Activated CD4-positive, alpha-beta T cell treated with anti-CD3 and anti-CD28 coated beads, Interleukin-2, amount 50 U/mL, for 24 hours (primary cell): ENCODE measurements around the gene SHQ1.
"Not testable (repeated sequence)": the region's sequence is repeated elsewhere in the genome, so short reads cannot be mapped to it uniquely, and the experiment has no call there.

ENCODE experiments used
- DNase-seq, 2 donors: peaks; one replicate each; pipeline ENCODE4 v3.0.0-alpha.2; 2020; ENCODE audit warnings: low read depth in 1 of 2, low spot score in 1 of 2

SHQ1 gene

DNA sequence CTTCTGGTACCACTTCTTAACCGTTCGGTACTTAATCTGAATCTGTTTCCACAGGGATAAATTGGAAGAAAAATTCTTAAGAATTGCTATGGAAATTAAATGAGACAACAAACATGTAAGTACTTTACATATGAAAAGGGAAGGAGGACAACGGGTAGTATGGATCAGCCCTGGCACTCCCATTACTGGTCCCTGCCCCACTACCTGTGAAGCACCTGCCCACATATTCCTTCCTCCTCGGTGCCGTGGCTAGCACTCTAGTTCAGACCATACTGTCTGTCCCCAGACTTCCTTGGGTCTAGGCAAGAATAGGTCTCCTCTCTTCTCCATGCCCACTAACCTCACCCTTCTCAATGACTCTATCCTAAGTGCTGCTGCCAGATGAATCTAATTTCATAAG, 46.2 kb downstream of the SHQ1 start:
- no peak for DNase-seq

- no peak for DNase-seq
Observed at GRCh38 chr3:72800869-72801268, 47.4 kb downstream of the SHQ1 start.

DNA sequence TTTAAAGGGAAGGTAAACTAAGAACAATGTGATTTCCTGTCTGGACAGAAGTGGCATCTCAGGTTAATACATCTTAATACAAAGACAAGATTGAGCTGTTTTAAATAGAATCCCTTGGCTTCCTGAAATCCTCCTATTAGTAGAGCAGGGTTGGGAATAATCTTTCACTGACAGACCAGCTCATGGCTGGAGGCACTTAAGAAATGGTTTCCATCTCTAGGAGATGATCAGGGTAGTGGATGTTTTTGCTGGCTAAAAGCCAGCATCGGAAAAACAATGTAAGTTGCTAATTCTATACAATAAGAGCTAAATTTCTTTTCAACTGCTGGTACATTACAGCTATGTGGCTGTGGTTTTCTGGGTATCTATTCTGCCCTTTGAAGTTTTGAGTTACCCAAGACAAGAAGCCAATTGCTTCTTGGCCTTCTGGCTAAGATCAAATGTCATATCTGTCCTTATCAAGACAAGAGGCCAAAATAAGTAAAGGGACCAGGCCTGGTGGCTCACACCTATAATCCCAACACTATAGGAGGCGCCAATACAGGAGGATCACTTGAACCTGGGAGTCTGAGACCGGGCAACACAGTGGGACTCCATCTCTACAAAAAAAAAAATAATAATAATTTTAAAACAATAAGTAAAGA, 49.6 kb downstream of the SHQ1 start:
- no peak for DNase-seq

GRCh38 chr3:72797773-72798543, 50.3 kb downstream of the SHQ1 start:
- no peak for DNase-seq

DNA sequence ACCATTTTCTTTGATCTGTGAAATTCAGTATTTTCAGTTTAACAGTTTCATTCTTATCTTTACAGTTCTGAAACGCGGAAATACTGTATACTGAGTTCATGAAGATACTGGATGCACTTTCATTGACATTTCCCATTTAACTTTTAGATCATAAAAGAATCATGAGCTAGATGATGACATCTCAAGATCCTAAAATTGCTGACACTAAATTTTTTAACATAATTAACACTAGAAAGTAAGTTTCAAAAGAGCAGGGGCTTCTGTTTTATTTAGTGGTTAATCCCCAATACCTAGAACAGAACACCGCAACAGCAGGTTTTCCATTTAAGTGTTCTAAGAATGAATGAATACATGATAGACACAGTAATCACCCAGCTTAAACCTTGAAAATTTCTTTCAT, 54.2 kb downstream of the SHQ1 start:
- no peak for DNase-seq

DNA sequence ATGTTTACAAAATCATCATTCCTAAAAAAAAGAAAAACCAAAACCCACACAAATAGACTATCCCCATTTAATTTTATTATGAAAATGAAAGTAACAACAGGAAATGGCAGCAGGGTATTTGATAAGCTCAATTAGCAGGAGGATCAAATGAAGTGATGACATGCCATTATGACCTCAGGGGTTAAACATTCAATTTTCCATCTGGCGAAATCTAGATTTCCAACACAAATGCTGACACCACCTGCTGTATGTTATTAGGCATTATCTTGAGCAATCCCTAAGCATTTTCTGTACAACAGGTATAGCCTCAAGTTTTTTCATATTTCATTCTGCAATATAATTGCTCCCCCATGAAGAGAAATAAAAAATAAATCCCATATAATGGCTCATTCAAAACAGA, 57.1 kb downstream of the SHQ1 start:
- no peak for DNase-seq

GRCh38 chr3:72789786-72790185, 58.5 kb downstream of the SHQ1 start:
- no peak for DNase-seq

DNA sequence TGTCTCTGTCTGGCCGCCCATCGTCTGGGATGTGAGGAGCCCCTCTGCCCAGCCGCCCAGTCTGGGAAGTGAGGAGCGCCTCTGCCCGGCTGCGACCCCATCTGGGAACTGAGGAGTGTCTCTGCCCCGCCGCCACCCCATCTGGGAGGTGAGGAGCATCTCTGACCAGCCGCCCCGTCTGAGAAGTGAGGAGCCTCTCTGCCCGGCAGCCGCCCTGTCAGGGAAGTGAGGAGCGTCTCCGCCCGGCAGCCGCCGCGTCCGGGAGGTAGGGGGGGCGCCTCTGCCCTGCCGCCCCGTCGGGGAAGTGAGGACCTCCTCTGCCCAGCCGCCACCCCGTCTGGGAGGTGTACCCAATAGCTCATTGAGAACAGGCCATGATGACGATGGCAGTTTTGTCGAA, 60.0 kb downstream of the SHQ1 start:
- not testable (repeated sequence) for DNase-seq

- no peak for DNase-seq
Observed at GRCh38 chr3:72786668-72787067, 61.6 kb downstream of the SHQ1 start.

DNA sequence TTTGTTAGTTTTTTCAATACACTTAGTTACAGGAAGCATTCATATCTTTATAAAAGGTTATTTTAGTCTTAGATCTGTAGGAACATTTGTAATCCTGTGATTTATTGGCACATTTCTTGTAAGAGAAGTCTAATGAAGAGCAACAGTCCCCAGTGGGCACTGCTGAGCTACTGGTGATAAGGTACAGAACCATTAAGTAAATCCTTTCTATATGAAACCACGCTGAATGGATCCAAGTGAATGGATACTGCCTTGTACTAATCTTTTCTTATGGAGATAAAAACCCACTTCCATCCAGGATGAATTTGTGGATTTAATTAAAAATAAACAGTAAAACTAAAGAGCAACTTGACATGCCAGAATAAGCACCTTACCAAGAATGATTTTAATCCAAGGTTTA, 64.0 kb downstream of the SHQ1 start:
- no peak for DNase-seq

DNA sequence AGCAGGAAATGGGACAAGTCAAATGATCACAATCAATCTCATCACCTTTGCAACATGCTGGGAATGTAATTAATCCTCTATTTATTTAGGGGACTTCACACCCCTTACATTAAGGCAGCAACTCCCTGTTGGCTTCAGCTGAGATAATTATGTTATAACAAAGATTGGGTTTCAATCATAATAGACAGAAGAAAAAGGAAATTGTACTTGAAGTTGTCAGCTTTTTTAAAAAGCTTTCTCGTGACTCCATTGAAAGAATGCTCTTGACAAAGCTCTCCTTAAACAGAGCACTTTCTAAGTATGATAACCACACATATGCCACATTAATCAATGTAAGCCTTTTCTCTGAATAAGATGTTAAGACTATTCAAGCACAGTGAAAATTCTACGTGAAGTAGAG, 65.7 kb downstream of the SHQ1 start:
- no peak for DNase-seq

DNA sequence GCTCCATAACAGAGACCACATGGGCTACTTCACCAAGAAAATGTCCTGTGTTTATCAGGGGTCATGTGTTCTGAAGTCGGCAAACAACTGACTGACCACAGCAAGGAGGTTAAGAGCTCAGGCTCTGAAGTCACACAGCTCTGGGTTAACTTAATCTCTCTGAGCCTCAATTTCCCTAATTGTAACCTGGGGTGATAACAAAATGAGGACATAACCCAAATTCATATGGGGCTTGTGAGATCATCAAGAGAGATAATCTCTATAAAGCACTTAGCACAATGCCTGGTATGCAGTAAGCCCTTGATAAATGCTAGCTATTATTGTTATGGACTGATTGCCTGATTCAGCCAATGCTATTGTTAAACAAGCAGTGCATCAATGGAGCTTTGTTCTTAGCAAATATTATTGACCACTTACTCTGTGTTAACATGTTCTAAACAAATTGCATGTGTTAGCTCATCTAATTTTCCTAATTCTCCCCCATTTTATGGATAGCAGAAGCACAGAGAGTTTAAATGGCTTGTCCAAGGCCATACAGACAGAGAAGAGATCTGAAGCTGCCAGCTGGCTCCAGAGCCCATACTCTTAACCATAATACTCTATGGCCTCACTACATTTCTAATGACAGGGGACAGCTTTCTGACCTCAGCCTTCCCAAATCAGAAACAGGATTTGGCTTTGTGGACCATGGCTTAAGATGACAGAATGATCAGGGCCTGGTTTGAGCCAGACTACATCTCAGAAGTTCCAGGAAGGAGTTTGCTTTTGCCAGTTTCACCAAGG, 78.3 kb downstream of the SHQ1 start:
- DNase-seq: no peak

- DNase-seq: no peak
Observed at GRCh38 chr3:72768936-72769335, 79.3 kb downstream of the SHQ1 start.

DNA sequence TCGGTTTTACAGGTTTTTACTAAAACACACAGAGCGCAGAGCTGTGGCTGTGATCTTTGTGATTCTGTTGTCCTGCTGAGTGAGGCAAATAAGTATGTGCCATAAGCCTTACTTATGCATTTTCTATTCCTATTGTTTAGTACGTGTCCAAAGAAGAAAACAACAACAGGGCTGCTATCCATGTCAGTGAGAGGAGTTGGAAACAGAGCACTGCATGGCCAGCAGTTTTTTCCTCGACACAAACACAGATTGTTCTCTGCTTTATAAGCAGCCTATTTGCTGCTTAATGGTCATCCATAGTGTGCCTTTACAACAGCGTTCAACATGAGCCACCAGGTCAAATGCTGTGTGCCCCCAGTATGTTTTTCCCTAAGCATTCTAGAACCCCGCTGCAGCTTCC, 79.8 kb downstream of the SHQ1 start:
- DNase-seq: no peak

DNA sequence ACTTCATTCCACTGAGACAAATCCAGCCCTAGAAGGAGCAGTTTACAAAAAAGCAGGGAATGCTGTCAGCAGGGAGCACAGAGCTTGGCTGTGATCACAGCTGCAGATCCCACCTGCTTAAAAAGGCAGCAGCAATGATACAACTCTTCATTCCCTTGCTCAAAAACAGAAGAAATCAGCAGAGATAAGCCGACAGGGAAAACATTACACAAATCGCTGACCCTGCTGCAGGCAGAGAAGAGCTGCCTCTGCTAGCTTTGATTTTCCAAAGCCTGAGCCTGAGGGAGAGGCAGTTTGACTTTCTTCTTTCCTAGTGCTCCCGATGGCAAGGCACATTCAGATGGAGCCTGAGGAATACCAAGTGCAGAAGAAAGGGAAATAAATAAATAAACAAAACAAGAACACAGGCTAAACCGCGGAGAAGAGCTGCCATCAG, 80.2 kb downstream of the SHQ1 start:
- no peak for DNase-seq

DNA sequence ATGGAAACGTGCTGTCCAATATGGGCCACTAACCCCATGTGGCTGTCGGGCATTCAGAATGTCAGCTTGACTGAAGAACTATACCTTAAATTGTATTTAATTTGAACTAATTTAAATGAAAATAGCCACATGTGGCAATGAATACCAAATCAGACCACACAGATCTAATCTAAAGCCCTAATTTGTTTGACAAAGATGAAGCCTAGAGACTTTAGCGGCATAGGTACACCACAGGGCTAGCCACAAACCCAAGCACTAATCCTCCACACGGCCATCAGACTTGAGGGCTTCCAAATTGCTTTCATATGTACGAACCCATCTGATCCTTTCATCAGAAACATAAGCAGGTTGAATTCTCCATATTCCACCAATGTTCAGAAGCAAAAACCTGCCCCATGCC, 81.4 kb downstream of the SHQ1 start:
- no peak for DNase-seq

DNA sequence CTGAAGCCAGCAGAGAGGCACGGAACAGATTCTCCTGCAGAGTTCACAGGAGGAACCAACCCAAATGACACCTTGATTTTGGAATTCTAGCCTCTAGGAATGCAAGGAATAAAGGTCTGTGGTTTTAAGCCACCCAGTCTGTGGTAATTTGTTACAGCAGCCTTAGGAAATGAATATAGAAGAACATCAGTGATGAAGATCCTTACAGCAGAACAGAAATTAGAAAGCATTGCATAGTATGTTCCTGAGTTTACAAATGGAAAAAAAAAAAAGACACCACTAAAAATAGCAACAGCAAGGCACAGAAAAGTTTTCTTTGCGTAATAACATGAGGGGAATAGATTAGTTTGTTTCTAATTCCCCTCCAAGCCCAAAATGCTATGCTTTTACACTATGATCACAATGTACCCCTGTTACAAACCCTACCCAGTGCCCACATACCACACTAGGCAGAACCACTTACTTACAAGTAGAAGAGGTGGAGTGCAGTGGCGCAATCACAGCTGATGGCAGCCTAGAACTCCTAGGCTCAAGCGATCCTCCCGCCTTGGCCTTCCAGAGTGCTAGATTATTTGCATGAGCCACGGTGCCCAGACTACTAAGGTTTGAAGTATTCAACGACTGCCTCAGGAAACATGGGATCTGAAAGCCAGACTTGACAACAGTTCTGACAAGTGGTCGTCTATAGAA, 84.3 kb downstream of the SHQ1 start:
- no peak for DNase-seq

GRCh38 chr3:72761410-72761809, 86.8 kb downstream of the SHQ1 start:
- DNase-seq: no peak

- no peak for DNase-seq
Observed at GRCh38 chr3:72760225-72760624, 88.0 kb downstream of the SHQ1 start.

DNA sequence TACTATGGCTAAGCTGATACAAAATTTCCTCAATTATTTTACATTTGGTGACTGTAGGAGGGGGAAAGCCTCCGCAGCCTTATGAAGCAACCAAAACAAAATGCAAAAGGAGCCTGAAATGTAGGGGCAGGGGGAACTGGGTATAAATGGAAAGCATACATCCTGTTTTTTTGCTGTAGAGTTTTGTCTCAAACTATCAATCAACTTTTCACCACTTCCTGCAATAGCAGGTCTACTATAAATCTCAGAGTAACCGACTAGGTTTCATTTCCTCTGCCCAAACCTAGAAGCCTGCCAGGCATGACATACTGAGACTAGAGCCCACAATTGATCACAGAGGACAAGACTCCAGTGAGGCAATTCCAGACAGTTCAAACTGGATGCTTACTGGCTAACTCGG, 91.3 kb downstream of the SHQ1 start:
- DNase-seq: peak in 1 of 2 donors; percentile 5

GRCh38 chr3:72754582-72754981, 93.7 kb downstream of the SHQ1 start:
- no peak for DNase-seq

- no peak for DNase-seq
Observed at GRCh38 chr3:72753495-72753894, 94.8 kb downstream of the SHQ1 start.
